ENCODE results near the gene LOXL3. TPM values are rescaled to one million over a fixed set of nuclear protein-coding genes. Genes with fewer than 3 reads are reported as not detected.

Gene LOXL3
- 0.86 TPM for total RNA-seq

- peak; percentile 79 for DNase-seq (ENCODE audit: low spot score)
- ATAC-seq: peak; percentile 85
Observed at GRCh38 chr2:74553892-74554819, at the start of gene LOXL3, which contains the start of gene DOK1. TSS of gene LOXL3 (minus strand) at chr2:74553942. CDS start at chr2:74552634, 1,308 bp downstream. TSS of gene DOK1 (plus strand) at chr2:74554720. CDS start at chr2:74554755, 35 bp downstream.

GRCh38 chr2:74602586-74603281, 49.0 kb upstream of the LOXL3 start:
- no peak for DNase-seq (ENCODE audit: low spot score)
- no peak for ATAC-seq

- no peak for ATAC-seq
Observed at GRCh38 chr2:74599676-74600075, 45.9 kb upstream of the LOXL3 start.

GRCh38 chr2:74597410-74597809, 43.7 kb upstream of the LOXL3 start:
- ATAC-seq: no peak
- DNase-seq (ENCODE audit: low spot score): no peak

More at GRCh38 chr2:74599676-74600075, 45.9 kb upstream of the LOXL3 start:
- DNase-seq (ENCODE audit: low spot score): no peak

- ATAC-seq (no peak), DNase-seq (ENCODE audit: low spot score) (no peak)
Observed at GRCh38 chr2:74596584-74596983, 42.8 kb upstream of the LOXL3 start.

GRCh38 chr2:74593826-74594772, 40.4 kb upstream of the LOXL3 start:
- DNase-seq (ENCODE audit: low spot score) (no peak), ATAC-seq (no peak)

- DNase-seq (ENCODE audit: low spot score) (no peak), ATAC-seq (no peak)
Observed at GRCh38 chr2:74588664-74589063, 34.9 kb upstream of the LOXL3 start.

GRCh38 chr2:74587664-74588277, 34.0 kb upstream of the LOXL3 start:
- DNase-seq (ENCODE audit: low spot score) (peak; percentile 63), ATAC-seq (peak; percentile 99)

GRCh38 chr2:74585406-74586185, 31.9 kb upstream of the LOXL3 start:
- DNase-seq (ENCODE audit: low spot score) (no peak), ATAC-seq (no peak)

GRCh38 chr2:74584088-74584645, 30.4 kb upstream of the LOXL3 start:
- DNase-seq (ENCODE audit: low spot score): no peak
- ATAC-seq: no peak

GRCh38 chr2:74583504-74583903, 29.8 kb upstream of the LOXL3 start:
- no peak for DNase-seq (ENCODE audit: low spot score)
- no peak for ATAC-seq

- ATAC-seq: no peak
Observed at GRCh38 chr2:74582184-74582583, 28.4 kb upstream of the LOXL3 start.

GRCh38 chr2:74581463-74581862, 27.7 kb upstream of the LOXL3 start:
- ATAC-seq: no peak
- DNase-seq (ENCODE audit: low spot score): no peak

More at GRCh38 chr2:74582184-74582583, 28.4 kb upstream of the LOXL3 start:
- no peak for DNase-seq (ENCODE audit: low spot score)

GRCh38 chr2:74578408-74578807, 24.7 kb upstream of the LOXL3 start:
- ATAC-seq: no peak
- no peak for DNase-seq (ENCODE audit: low spot score)

GRCh38 chr2:74577448-74577847, 23.7 kb upstream of the LOXL3 start:
- ATAC-seq: peak; percentile 55
- no peak for DNase-seq (ENCODE audit: low spot score)

GRCh38 chr2:74576863-74577229, 23.1 kb upstream of the LOXL3 start:
- ATAC-seq: peak; percentile 34
- DNase-seq (ENCODE audit: low spot score): no peak

- no peak for ATAC-seq
- DNase-seq (ENCODE audit: low spot score): no peak
Observed at GRCh38 chr2:74576211-74576862, 22.6 kb upstream of the LOXL3 start.

GRCh38 chr2:74575320-74575719, 21.6 kb upstream of the LOXL3 start:
- DNase-seq (ENCODE audit: low spot score) (no peak), ATAC-seq (no peak)
